ENCODE results near the gene ANKS1B.

ANKS1B gene

GRCh38 chr12:99680276-99680675, 304.5 kb downstream of the ANKS1B start:
- no peak overlapping the region for H3K9ac ChIP-seq (ENCODE audit: low read length)
- no peaks in the 10 kb centered on the region for H3K9me2 ChIP-seq (ENCODE audit: low read depth, low read length)
- H3F3A ChIP-seq (ENCODE audit: insufficient read depth, low read length) = no peaks in the 10 kb centered on the region
- no peak overlapping the region for H2AFZ ChIP-seq (ENCODE audit: low read length)
- H3K4me3 ChIP-seq (ENCODE audit: low read depth, low read length, poor library complexity, severe bottlenecking) = no peak overlapping the region
- no peak overlapping the region for H3K27ac ChIP-seq (ENCODE audit: low read depth, low read length, poor library complexity, severe bottlenecking)
- no peaks in the 10 kb centered on the region for H4K20me1 ChIP-seq (ENCODE audit: insufficient read depth, low read length)
- TF ChIP-seq EZH2 (IDR thresholded peaks at IDR 0.05; ENCODE audit: borderline replicate concordance, low read length) = no peak
- no peak for TF ChIP-seq CTCF (IDR thresholded peaks at IDR 0.05; ENCODE audit: low read length)
- H3K4me2 ChIP-seq (ENCODE audit: low read length) = no peak overlapping the region
- H3K79me2 ChIP-seq (ENCODE audit: insufficient read depth, low read length) = no peaks in the 10 kb centered on the region
- H3K4me1 ChIP-seq (ENCODE audit: insufficient read depth, low read length, severe bottlenecking) = no peaks in the 10 kb centered on the region
- no peaks in the 10 kb centered on the region for H3K36me3 ChIP-seq (ENCODE audit: insufficient read depth, low read length)
- no peaks in the 10 kb centered on the region for H3K27me3 ChIP-seq (ENCODE audit: insufficient read depth, low read length)
- no peaks in the 10 kb centered on the region for H3K9me3 ChIP-seq (ENCODE audit: low read length)

- Histone ChIP-seq H3K4me1 (ENCODE audit: insufficient read depth, low read length, severe bottlenecking) (no peaks in the 10 kb centered on the region), H3K9me3 (ENCODE audit: low read length) (no peaks in the 10 kb centered on the region), H4K20me1 (ENCODE audit: insufficient read depth, low read length) (no peaks in the 10 kb centered on the region), H3K9me2 (ENCODE audit: low read depth, low read length) (peaks cover 2% of the 10 kb centered on the region; the same call in 1 of the 2 replicates), H3K4me2 (ENCODE audit: low read length) (no peak overlapping the region), H3F3A (ENCODE audit: insufficient read depth, low read length) (no peaks in the 10 kb centered on the region), H3K36me3 (ENCODE audit: insufficient read depth, low read length) (no peaks in the 10 kb centered on the region), H3K4me3 (ENCODE audit: low read depth, low read length, poor library complexity, severe bottlenecking) (no peak overlapping the region), H3K79me2 (ENCODE audit: insufficient read depth, low read length) (no peaks in the 10 kb centered on the region), H3K9ac (ENCODE audit: low read length) (no peak overlapping the region), H3K27me3 (ENCODE audit: insufficient read depth, low read length) (no peaks in the 10 kb centered on the region), H3K27ac (ENCODE audit: low read depth, low read length, poor library complexity, severe bottlenecking) (no peak overlapping the region), H2AFZ (ENCODE audit: low read length) (no peak overlapping the region)
- TF ChIP-seq CTCF (IDR thresholded peaks at IDR 0.05; ENCODE audit: low read length) (no peak), EZH2 (IDR thresholded peaks at IDR 0.05; ENCODE audit: borderline replicate concordance, low read length) (no peak)
Observed at GRCh38 chr12:99670635-99671034, 314.1 kb downstream of the ANKS1B start.

GRCh38 chr12:99658671-99659349, 325.9 kb downstream of the ANKS1B start:
- H3K9me2 ChIP-seq (ENCODE audit: low read depth, low read length) = no peaks in the 10 kb centered on the region
- no peak overlapping the region for H3K9ac ChIP-seq (ENCODE audit: low read length)
- TF ChIP-seq EZH2 (IDR thresholded peaks at IDR 0.05; ENCODE audit: borderline replicate concordance, low read length) (no peak), CTCF (IDR thresholded peaks at IDR 0.05; ENCODE audit: low read length) (peak; percentile 53)
- H4K20me1 ChIP-seq (ENCODE audit: insufficient read depth, low read length) = no peaks in the 10 kb centered on the region
- H3K4me2 ChIP-seq (ENCODE audit: low read length) = no peak overlapping the region
- H3K27ac ChIP-seq (ENCODE audit: low read depth, low read length, poor library complexity, severe bottlenecking) = no peak overlapping the region
- no peak overlapping the region for H2AFZ ChIP-seq (ENCODE audit: low read length)
- H3K9me3 ChIP-seq (ENCODE audit: low read length) = no peaks in the 10 kb centered on the region
- H3K4me3 ChIP-seq (ENCODE audit: low read depth, low read length, poor library complexity, severe bottlenecking) = no peak overlapping the region
- no peaks in the 10 kb centered on the region for H3K79me2 ChIP-seq (ENCODE audit: insufficient read depth, low read length)
- H3K27me3 ChIP-seq (ENCODE audit: insufficient read depth, low read length) = no peaks in the 10 kb centered on the region
- no peaks in the 10 kb centered on the region; the same call in 1 of the 2 replicates for H3F3A ChIP-seq (ENCODE audit: insufficient read depth, low read length)
- H3K36me3 ChIP-seq (ENCODE audit: insufficient read depth, low read length) = no peaks in the 10 kb centered on the region
- H3K4me1 ChIP-seq (ENCODE audit: insufficient read depth, low read length, severe bottlenecking) = peaks cover 28% of the 10 kb centered on the region

Data from OCI-LY1 (cell line).